Retinal pigment epithelial cell (primary cell): ENCODE data around the gene KRT72.
A peak's percentile ranks its signal among the peaks of the same experiment; 100 is the strongest.

Experiments
- DNase-seq: peaks from one replicate; pipeline ENCODE4 v3.0.0-alpha.2; 2010; ENCODE audit warnings: low read depth
- H3K4me3 ChIP-seq: 2 replicates; pipeline ENCODE4 v1.5.1; 2011; ENCODE audit warnings: mild to moderate bottlenecking, low read length, control low read depth, moderate library complexity
- CTCF ChIP-seq: conservative IDR thresholded peaks from 2 replicates; pipeline ENCODE4 v1.5.1; 2011; ENCODE audit warnings: low read depth, low read length, control low read depth, inconsistent platforms

The KRT72 gene

GRCh38 chr12:52585946-52586345 lies 15.3 kb downstream of the KRT72 start:
- no peak for DNase-seq
- TF ChIP-seq CTCF = no peak
- H3K4me3 ChIP-seq = no peak overlapping the region

GRCh38 chr12:52585066-52585465 lies 16.2 kb downstream of the KRT72 start:
- TF ChIP-seq CTCF = no peak
- DNase-seq = no peak
- H3K4me3 ChIP-seq = no peak overlapping the region

- TF ChIP-seq CTCF = no peak
- DNase-seq = no peak
- no peak overlapping the region for H3K4me3 ChIP-seq
These were observed 17.0 kb downstream of the KRT72 start for GRCh38 chr12:52584156-52584682.

- no peak overlapping the region for H3K4me3 ChIP-seq
- peak; percentile 3 for DNase-seq
- TF ChIP-seq CTCF = peak; percentile 87
These were observed 18.2 kb downstream of the KRT72 start for GRCh38 chr12:52582971-52583456.

GRCh38 chr12:52582486-52582885 lies 18.8 kb downstream of the KRT72 start:
- no peak for DNase-seq
- TF ChIP-seq CTCF = no peak
- no peak overlapping the region for H3K4me3 ChIP-seq

GRCh38 chr12:52581481-52581880 lies 19.8 kb downstream of the KRT72 start:
- no peak for TF ChIP-seq CTCF
- no peak for DNase-seq

GRCh38 chr12:52581066-52581465 lies 20.2 kb downstream of the KRT72 start:
- DNase-seq = no peak
- TF ChIP-seq CTCF = no peak
- H3K4me3 ChIP-seq = no peak overlapping the region

More at GRCh38 chr12:52581481-52581880, 19.8 kb downstream of the KRT72 start:
- no peak overlapping the region for H3K4me3 ChIP-seq
